Endothelial cell of umbilical vein (primary cell): ENCODE measurements around the gene MPND. TPM values are rescaled to one million over a fixed set of nuclear protein-coding genes. Genes with fewer than 3 reads are reported as not detected.

ENCODE experiments used
- BruUV-seq: library from RNA; stranded (reverse); fragments of 400-500 nt; replicated peaks from 2 replicates; lab custom pipeline; 2021; lab: Mats Ljungman, UMichigan
- CTCF ChIA-PET: fragments of 300-600, 350-600 bp; sonication (Branson Sonifier 250); formaldehyde crosslinking; loops from one replicate; lab custom pipeline; 2021; ENCODE audit warnings: antibody characterized with exemption, inconsistent platforms; lab: Charles Lee
- POLR2A ChIA-PET: fragments of 300-600, 350-600 bp; sonication (Branson Sonifier 250); formaldehyde crosslinking; loops from one replicate; lab custom pipeline; 2021; ENCODE audit warnings: antibody characterized with exemption, inconsistent platforms; lab: Charles Lee
- DNase-seq: peaks from one replicate; pipeline ENCODE4 v3.0.0-alpha.2; 2011; ENCODE audit warnings: low read depth, low spot score
- FAIRE-seq: peaks from 2 replicates; lab custom pipeline; 2011; peaks lifted over from hg19 to GRCh38; lab: Jason Lieb, UNC
- H2AFZ ChIP-seq: 2 replicates; pipeline ENCODE4 v1.6.0; 2012; ENCODE audit warnings: low read depth, low read length, control low read depth, inconsistent platforms
- H3K27ac ChIP-seq: 2 replicates; pipeline ENCODE4 v1.5.1; 2011; ENCODE audit warnings: low read depth, mild to moderate bottlenecking, control low read depth, low read length, moderate library complexity; ENCODE audit not compliant: insufficient read depth
- H3K27me3 ChIP-seq, 2 experiments: 2 replicates each; pipeline versions ENCODE4 v1.6.0 to v1.6.1; 2011; ENCODE audit warnings: low read length in 2 of 2, mixed read lengths in 1 of 2; ENCODE audit not compliant: control insufficient read depth in 2 of 2, insufficient read depth in 2 of 2
- H3K36me3 ChIP-seq, 2 experiments: 2 replicates in 1 of 2; 3 replicates in 1 of 2; pipeline ENCODE4 v1.5.1; 2011; ENCODE audit warnings: low read length in 2 of 2, mild to moderate bottlenecking in 1 of 2, moderate library complexity in 1 of 2; ENCODE audit not compliant: control insufficient read depth in 2 of 2, insufficient read depth in 2 of 2; ENCODE audit errors: extremely low read depth in 1 of 2
- H3K4me1 ChIP-seq: 3 replicates; pipeline ENCODE4 v1.5.1; 2011; ENCODE audit warnings: mild to moderate bottlenecking, low read length; ENCODE audit not compliant: control insufficient read depth, insufficient read depth; ENCODE audit errors: extremely low read depth
- H3K4me2 ChIP-seq: 2 replicates; pipeline ENCODE4 v1.6.1; 2011; ENCODE audit warnings: low read length, control low read depth, mixed read lengths; ENCODE audit not compliant: insufficient read depth
- H3K4me3 ChIP-seq, 3 experiments: fragments of 200-600 bp in 1 of 3; sonication (generic), shearing (Covaris generic) in 1 of 3; replicated peaks in 1 of 3; 2 replicates each; pipeline ENCODE4 v1.5.1; 2011 to 2016; ENCODE audit warnings: control low read depth in 3 of 3, low read length in 3 of 3, mild to moderate bottlenecking in 2 of 3, inconsistent platforms in 1 of 3, low read depth in 1 of 3, moderate library complexity in 1 of 3; ENCODE audit not compliant: insufficient read depth in 1 of 3
- H3K79me2 ChIP-seq: 2 replicates; pipeline ENCODE4 v1.6.0; 2012; ENCODE audit warnings: low read length, inconsistent platforms; ENCODE audit not compliant: control insufficient read depth, insufficient read depth
- H3K9ac ChIP-seq: replicated peaks from 2 replicates; pipeline ENCODE3; 2011; ENCODE audit warnings: low read length, control low read depth; ENCODE audit not compliant: insufficient read depth; ENCODE audit errors: extremely low read depth
- H3K9me1 ChIP-seq: replicated peaks from 3 replicates; pipeline ENCODE4 v1.6.0; 2011; ENCODE audit warnings: mild to moderate bottlenecking, low read length; ENCODE audit not compliant: control insufficient read depth, insufficient read depth; ENCODE audit errors: extremely low read depth
- H3K9me3 ChIP-seq: replicated peaks from 2 replicates; pipeline ENCODE4 v1.5.1; 2012; ENCODE audit warnings: low read length, inconsistent platforms; ENCODE audit not compliant: control insufficient read depth, insufficient read depth
- H4K20me1 ChIP-seq: replicated peaks from 2 replicates; pipeline ENCODE3; 2011; ENCODE audit warnings: mild to moderate bottlenecking, low read length; ENCODE audit not compliant: control insufficient read depth, insufficient read depth; ENCODE audit errors: extremely low read depth
- EZH2 ChIP-seq: IDR thresholded peaks from 2 replicates; pipeline ENCODE4 v1.6.1; 2012; ENCODE audit warnings: borderline replicate concordance, low read depth, mild to moderate bottlenecking, moderate library complexity, low read length, inconsistent platforms; ENCODE audit not compliant: severe bottlenecking
- FOS ChIP-seq: IDR thresholded peaks from 2 replicates; pipeline ENCODE4 v1.6.1; 2011; ENCODE audit warnings: mild to moderate bottlenecking, low read length, moderate library complexity, borderline replicate concordance; ENCODE audit not compliant: insufficient read depth
- GATA2 ChIP-seq: IDR thresholded peaks from 2 replicates; pipeline ENCODE4 v1.7.0; 2011; ENCODE audit warnings: low read depth, mild to moderate bottlenecking, moderate library complexity, mixed read lengths, low read length; ENCODE audit not compliant: insufficient read length, insufficient read depth
- JUN ChIP-seq: IDR thresholded peaks from 2 replicates; pipeline ENCODE4 v1.6.1; 2011; ENCODE audit warnings: borderline replicate concordance, low read depth; ENCODE audit not compliant: insufficient read length, insufficient read depth
- MYC ChIP-seq: IDR thresholded peaks from one replicate; pipeline ENCODE4 v1.6.1; 2011; ENCODE audit warnings: mild to moderate bottlenecking, low read depth, low read length
- POLR2A ChIP-seq: IDR thresholded peaks from 2 replicates; pipeline ENCODE4 v1.6.1; 2012; ENCODE audit warnings: low read depth, mild to moderate bottlenecking, control low read depth, low read length
- POLR2AphosphoS5 ChIP-seq: IDR thresholded peaks from 2 replicates; pipeline ENCODE4 v1.6.1; 2012; ENCODE audit warnings: low read depth, mild to moderate bottlenecking, control low read depth, low read length, moderate library complexity; ENCODE audit not compliant: insufficient read depth
- dilution Hi-C: fragments of 300-500 bp; cut with MboI; formaldehyde crosslinking; loops from one replicate; pipeline ENCODE4 v1.15.0; 2019; ENCODE audit warnings: low sequenced_read_pairs; ENCODE audit not compliant: extremely low pct_ligation_motif_present
- intact Hi-C: fragments of 100-400 bp; cut with micrococcal nuclease; formaldehyde crosslinking; loops from one replicate; pipeline ENCODE4 v1.10.0; 2022
- polyA plus RNA-seq, 4 experiments: library from polyadenylated mRNA; depleted of rRNA in 3 of 4; stranded (reverse) in 3 of 4; unstranded in 1 of 4; fragments of >200 nt; gene quantifications; 2 replicates each; pipeline versions ENCODE4 v1.2.1 to v1.2.3, GENCODE V29; 2011 to 2012; ENCODE audit warnings: missing spikeins in 1 of 4
- total RNA-seq: library from RNA; stranded (reverse); gene quantifications from 2 replicates; pipeline ENCODE4 v1.2.3, GENCODE V29; 2021
- TF ChIP-seq, protein P1 (sequence below), 2 donors: IDR thresholded peaks; 1 replicate in 1 of 2; 2 replicates in 1 of 2; pipeline ENCODE4 v1.5.1; 2011; ENCODE audit warnings: low read length in 2 of 2, mild to moderate bottlenecking in 2 of 2, moderate library complexity in 2 of 2, control low read depth in 1 of 2, inconsistent platforms in 1 of 2, low read depth in 1 of 2; ENCODE audit not compliant: insufficient read depth in 1 of 2; ENCODE audit errors: extremely low read depth in 1 of 2
- TF ChIP-seq, protein P2 (sequence below): IDR thresholded peaks from 2 replicates; pipeline ENCODE4 v1.6.1; 2011; ENCODE audit not compliant: insufficient read depth, insufficient read length

MPND gene
- total and polyA plus RNA-seq, 2 donors (not counting 3 experiments of a cell fraction or from before 2014, with no cell fraction given), result 14.8 to 21.1 TPM

DNA sequence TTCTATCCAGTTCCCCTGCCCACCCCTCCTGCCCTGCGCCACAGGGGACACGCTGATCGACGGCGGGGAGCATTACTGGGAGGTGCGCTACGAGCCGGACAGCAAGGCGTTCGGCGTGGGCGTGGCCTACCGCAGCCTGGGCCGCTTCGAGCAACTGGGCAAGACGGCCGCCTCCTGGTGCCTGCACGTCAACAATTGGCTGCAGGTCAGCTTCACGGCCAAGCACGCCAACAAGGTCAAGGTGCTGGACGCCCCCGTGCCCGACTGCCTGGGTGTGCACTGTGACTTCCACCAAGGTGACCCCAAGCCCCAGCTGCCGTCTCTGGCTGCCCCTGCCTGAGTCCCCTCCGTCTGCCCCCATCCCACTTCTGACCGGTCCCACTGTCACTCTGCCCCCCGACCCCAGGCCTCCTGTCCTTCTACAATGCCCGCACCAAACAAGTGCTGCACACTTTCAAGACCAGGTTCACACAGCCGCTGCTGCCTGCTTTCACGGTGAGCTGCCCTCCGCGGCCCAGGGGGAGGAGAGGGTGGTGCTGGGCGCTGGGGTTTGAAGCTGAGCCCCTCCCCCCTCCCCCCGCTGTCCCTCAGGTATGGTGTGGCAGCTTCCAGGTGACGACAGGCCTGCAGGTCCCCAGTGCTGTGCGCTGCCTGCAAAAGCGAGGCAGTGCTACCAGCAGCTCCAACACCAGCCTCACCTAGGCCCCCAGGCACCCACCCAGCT lies 20.3 kb upstream of the MPND start:
- Histone ChIP-seq H3K4me3 (no peak overlapping the region), H3K4me1 (peaks cover 3% of the 10 kb centered on the region), H4K20me1 (no peaks in the 10 kb centered on the region), H3K9ac (no peak overlapping the region), H3K4me2 (no peak overlapping the region), H3K79me2 (no peaks in the 10 kb centered on the region), H3K27ac (no peak overlapping the region), H3K9me1 (no peaks in the 10 kb centered on the region), H3K27me3 (no peaks in the 10 kb centered on the region), H2AFZ (no peak overlapping the region), H3K36me3 (no peaks in the 10 kb centered on the region), H3K9me3 (no peaks in the 10 kb centered on the region)
- BruUV-seq, result no TSS peak
- ChIA-PET CTCF (interaction anchor here (0.7 to 1.4 kb wide), 3 partner anchors 29 to 183 kb away, joined by 3 read pairs; no protein-coding TSS in a partner anchor), POLR2A (no interaction called here)
- DNase-seq (no peak), FAIRE-seq (no peak)
- dilution Hi-C loops, result no loop called here
- no peak for TF ChIP-seq JUN
- no peak for TF ChIP-seq GATA2
- TF ChIP-seq POLR2AphosphoS5, result no peak
- TF ChIP-seq EZH2, result no peak
- TF ChIP-seq FOS, result no peak
- TF ChIP-seq POLR2A, result no peak
- no peak for TF ChIP-seq MYC
- TF ChIP-seq, protein P1, sequence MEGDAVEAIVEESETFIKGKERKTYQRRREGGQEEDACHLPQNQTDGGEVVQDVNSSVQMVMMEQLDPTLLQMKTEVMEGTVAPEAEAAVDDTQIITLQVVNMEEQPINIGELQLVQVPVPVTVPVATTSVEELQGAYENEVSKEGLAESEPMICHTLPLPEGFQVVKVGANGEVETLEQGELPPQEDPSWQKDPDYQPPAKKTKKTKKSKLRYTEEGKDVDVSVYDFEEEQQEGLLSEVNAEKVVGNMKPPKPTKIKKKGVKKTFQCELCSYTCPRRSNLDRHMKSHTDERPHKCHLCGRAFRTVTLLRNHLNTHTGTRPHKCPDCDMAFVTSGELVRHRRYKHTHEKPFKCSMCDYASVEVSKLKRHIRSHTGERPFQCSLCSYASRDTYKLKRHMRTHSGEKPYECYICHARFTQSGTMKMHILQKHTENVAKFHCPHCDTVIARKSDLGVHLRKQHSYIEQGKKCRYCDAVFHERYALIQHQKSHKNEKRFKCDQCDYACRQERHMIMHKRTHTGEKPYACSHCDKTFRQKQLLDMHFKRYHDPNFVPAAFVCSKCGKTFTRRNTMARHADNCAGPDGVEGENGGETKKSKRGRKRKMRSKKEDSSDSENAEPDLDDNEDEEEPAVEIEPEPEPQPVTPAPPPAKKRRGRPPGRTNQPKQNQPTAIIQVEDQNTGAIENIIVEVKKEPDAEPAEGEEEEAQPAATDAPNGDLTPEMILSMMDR (IDR thresholded peaks at IDR 0.05; ENCODE audit: extremely low read depth in 1 of 2, insufficient read depth in 1 of 2, low read depth in 1 of 2, low read length in 2 of 2), result no peak
- TF ChIP-seq, protein P2, sequence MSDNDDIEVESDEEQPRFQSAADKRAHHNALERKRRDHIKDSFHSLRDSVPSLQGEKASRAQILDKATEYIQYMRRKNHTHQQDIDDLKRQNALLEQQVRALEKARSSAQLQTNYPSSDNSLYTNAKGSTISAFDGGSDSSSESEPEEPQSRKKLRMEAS, result no peak
- intact Hi-C loops, result no loop called here
